GM12892 (cell line): ENCODE results near the gene TMEM209.

Experiments used
- POLR2A ChIP-seq: IDR thresholded peaks from 2 replicates; pipeline ENCODE4 v1.6.1; 2011; ENCODE audit warnings: low read depth, low read length, control low read depth
- POLR2AphosphoS5 ChIP-seq: IDR thresholded peaks from 2 replicates; pipeline ENCODE4 v1.6.1; 2011; ENCODE audit warnings: low read depth, low read length, control low read depth
- TAF1 ChIP-seq: IDR thresholded peaks from 2 replicates; pipeline ENCODE4 v1.6.1; 2011; ENCODE audit warnings: low read depth, mild to moderate bottlenecking, control low read depth, low read length, borderline replicate concordance

GRCh38 chr7:130118294-130118693 lies 86.9 kb downstream of the TMEM209 start:
- TF ChIP-seq POLR2A, result no peak
- TF ChIP-seq POLR2AphosphoS5, result no peak
- TF ChIP-seq TAF1, result no peak
